OCI-LY1 (cell line): Measurements from ENCODE around the gene FAS.

Source experiments
- EZH2 ChIP-seq: fragments of 200-600 bp; sonication (generic), shearing (Covaris generic); IDR thresholded peaks from 2 replicates; pipeline ENCODE4 v1.8.0; 2017; ENCODE audit warnings: borderline replicate concordance, mixed run types, mild to moderate bottlenecking, antibody characterized with exemption, low read length, moderate library complexity, mixed read lengths
- TF ChIP-seq, protein P1 (sequence below): fragments of 200-600 bp; sonication (generic), shearing (Covaris generic); IDR thresholded peaks from 2 replicates; pipeline ENCODE4 v1.5.1; 2017; ENCODE audit warnings: mild to moderate bottlenecking, antibody characterized with exemption, low read length, moderate library complexity, mixed read lengths

DNA sequence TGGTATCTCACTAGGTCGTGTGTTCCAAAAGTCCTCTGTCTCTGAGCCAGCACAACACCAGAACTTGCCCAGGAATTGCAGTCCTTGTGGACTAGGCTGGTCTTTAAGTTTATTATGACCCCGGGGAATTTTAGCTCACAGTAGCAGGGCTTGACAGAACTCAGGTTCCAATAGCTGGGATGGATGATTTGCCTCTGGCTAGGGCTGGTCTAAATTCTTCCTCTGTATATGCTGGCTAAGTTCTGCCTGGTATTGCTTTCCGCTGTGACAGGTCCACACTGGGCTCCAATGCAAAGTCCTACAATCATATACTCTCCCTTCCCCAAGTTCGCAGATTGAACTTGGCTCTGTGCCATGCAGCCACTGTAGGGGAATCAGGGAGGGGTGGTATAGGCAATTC lies 52.5 kb downstream of the FAS start:
- TF ChIP-seq, protein P1, sequence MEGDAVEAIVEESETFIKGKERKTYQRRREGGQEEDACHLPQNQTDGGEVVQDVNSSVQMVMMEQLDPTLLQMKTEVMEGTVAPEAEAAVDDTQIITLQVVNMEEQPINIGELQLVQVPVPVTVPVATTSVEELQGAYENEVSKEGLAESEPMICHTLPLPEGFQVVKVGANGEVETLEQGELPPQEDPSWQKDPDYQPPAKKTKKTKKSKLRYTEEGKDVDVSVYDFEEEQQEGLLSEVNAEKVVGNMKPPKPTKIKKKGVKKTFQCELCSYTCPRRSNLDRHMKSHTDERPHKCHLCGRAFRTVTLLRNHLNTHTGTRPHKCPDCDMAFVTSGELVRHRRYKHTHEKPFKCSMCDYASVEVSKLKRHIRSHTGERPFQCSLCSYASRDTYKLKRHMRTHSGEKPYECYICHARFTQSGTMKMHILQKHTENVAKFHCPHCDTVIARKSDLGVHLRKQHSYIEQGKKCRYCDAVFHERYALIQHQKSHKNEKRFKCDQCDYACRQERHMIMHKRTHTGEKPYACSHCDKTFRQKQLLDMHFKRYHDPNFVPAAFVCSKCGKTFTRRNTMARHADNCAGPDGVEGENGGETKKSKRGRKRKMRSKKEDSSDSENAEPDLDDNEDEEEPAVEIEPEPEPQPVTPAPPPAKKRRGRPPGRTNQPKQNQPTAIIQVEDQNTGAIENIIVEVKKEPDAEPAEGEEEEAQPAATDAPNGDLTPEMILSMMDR = no peak
- TF ChIP-seq EZH2 = no peak
